H1 (cell line): ENCODE results near the gene AKT1. TPM values are rescaled to one million over a fixed set of nuclear protein-coding genes. Genes with fewer than 3 reads are reported as not detected.

Experiments used
- CBX8 ChIP-seq: fragments of 300-800, 300-1000 bp; sonication (generic); IDR thresholded peaks from 2 replicates; pipeline ENCODE4 v1.7.1; 2016; ENCODE audit warnings: low read depth, low read length, borderline replicate concordance
- CREB1 ChIP-seq: IDR thresholded peaks from 2 replicates; pipeline ENCODE4 v1.6.1; 2012; ENCODE audit warnings: inconsistent platforms
- FOSL1 ChIP-seq: IDR thresholded peaks from 2 replicates; pipeline ENCODE4 v1.6.1; 2011; ENCODE audit warnings: mild to moderate bottlenecking, low read depth, low read length, moderate library complexity; ENCODE audit not compliant: insufficient read depth
- JUN ChIP-seq: IDR thresholded peaks from 2 replicates; pipeline ENCODE4 v1.6.1; 2011; ENCODE audit warnings: low read depth, mild to moderate bottlenecking, improper control_type of control experiment, low read length
- RBBP5 ChIP-seq: IDR thresholded peaks from 2 replicates; pipeline ENCODE4 v1.7.1; 2012; ENCODE audit warnings: low read depth, mild to moderate bottlenecking, inconsistent platforms, low read length, moderate library complexity, borderline replicate concordance
- RXRA ChIP-seq: IDR thresholded peaks from 2 replicates; pipeline ENCODE4 v1.6.1; 2011; ENCODE audit warnings: low read depth, mild to moderate bottlenecking, low read length, moderate library complexity; ENCODE audit not compliant: insufficient read depth
- TEAD4 ChIP-seq: IDR thresholded peaks from 2 replicates; pipeline ENCODE4 v1.6.1; 2012; ENCODE audit warnings: low read depth, low read length, inconsistent platforms, mixed read lengths
- polyA plus RNA-seq, 7 experiments: library from polyadenylated mRNA; depleted of rRNA in 3 of 7; stranded (reverse) in 5 of 7; unstranded in 2 of 7; fragments of >200 nt in 5 of 7; fragments of 200-250 nt in 2 of 7; gene quantifications; 1 replicate in 5 of 7; 2 replicates in 1 of 7; 4 replicates in 1 of 7; pipeline versions ENCODE4 v1.2.1 to v1.2.3, GENCODE V29; 2011 to 2013; ENCODE audit warnings: missing spikeins in 2 of 7, mixed read lengths in 2 of 7
- total RNA-seq: library from RNA; stranded (reverse); fragmentation: NEBNext Ultra II Directional; extraction: Animal tissue kit (Norgen Biotek cat#: 25700); gene quantifications from 2 replicates; pipeline ENCODE4 v1.2.1, GENCODE V29; 2021
- TF ChIP-seq, protein P1 (sequence below): IDR thresholded peaks from 2 replicates; pipeline ENCODE4 v1.6.1; 2012; ENCODE audit warnings: low read length, inconsistent platforms

Gene AKT1
- total and polyA plus RNA-seq, 2 of the 8 experiments (the other 6 are each of a cell fraction or from before 2014, with no cell fraction given): 68.1 to 71.5 TPM

GRCh38 chr14:104798300-104799243 lies 3.0 kb upstream of the AKT1 start (continued):
- TF ChIP-seq, protein P1, sequence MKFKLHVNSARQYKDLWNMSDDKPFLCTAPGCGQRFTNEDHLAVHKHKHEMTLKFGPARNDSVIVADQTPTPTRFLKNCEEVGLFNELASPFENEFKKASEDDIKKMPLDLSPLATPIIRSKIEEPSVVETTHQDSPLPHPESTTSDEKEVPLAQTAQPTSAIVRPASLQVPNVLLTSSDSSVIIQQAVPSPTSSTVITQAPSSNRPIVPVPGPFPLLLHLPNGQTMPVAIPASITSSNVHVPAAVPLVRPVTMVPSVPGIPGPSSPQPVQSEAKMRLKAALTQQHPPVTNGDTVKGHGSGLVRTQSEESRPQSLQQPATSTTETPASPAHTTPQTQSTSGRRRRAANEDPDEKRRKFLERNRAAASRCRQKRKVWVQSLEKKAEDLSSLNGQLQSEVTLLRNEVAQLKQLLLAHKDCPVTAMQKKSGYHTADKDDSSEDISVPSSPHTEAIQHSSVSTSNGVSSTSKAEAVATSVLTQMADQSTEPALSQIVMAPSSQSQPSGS: no peak
- TF ChIP-seq CREB1 (no peak), RXRA (no peak), FOSL1 (no peak), RBBP5 (no peak), CBX8 (no peak), JUN (no peak), TEAD4 (no peak)
